Ramos (cell line): ENCODE measurements around the gene C16orf54.
"Not testable (repeated sequence)": the region's sequence is repeated elsewhere in the genome, so short reads cannot be mapped to it uniquely, and the experiment has no call there.

Experiments
- in situ Hi-C: fragments of 300-500 bp; cut with MboI; formaldehyde crosslinking; loops from one replicate; pipeline ENCODE4 v1.14.3; 2022; ENCODE audit warnings: low sequenced_read_pairs; ENCODE audit not compliant: unreplicated experiment

The C16orf54 gene

GRCh38 chr16:29745853-29746345, at the start of gene C16orf54:
Gene C16orf54 (minus strand): TSS chr16:29745990. CDS start chr16:29744951, 1,039 bp downstream.
- in situ Hi-C loops, result no loop called here

- in situ Hi-C loops, result no loop called here
These were observed 48.5 kb upstream of the C16orf54 start for GRCh38 chr16:29794231-29794710.

GRCh38 chr16:29793153-29793552, 47.4 kb upstream of the C16orf54 start:
- in situ Hi-C loops, result not testable (repeated sequence)

- in situ Hi-C loops, result no loop called here
These were observed 46.3 kb upstream of the C16orf54 start for GRCh38 chr16:29791845-29792807.

- in situ Hi-C loops, result no loop called here
These were observed 45.4 kb upstream of the C16orf54 start for GRCh38 chr16:29790949-29791844.

GRCh38 chr16:29790183-29790948, 44.6 kb upstream of the C16orf54 start, which contains the start of gene KIF22:
Gene KIF22 (plus strand): TSS chr16:29790751. CDS start chr16:29790760, 9 bp downstream.
- in situ Hi-C loops, result no loop called here

- in situ Hi-C loops, result loop anchor here (10.0 kb wide), 1 partner anchor 85 kb away; no protein-coding TSS in a partner anchor
These were observed 44.0 kb upstream of the C16orf54 start for GRCh38 chr16:29789775-29790182.

GRCh38 chr16:29787155-29787554, 41.4 kb upstream of the C16orf54 start:
- in situ Hi-C loops, result loop anchor here (10.0 kb wide), 1 partner anchor 82 kb away; no protein-coding TSS in a partner anchor

GRCh38 chr16:29784901-29785500, 39.2 kb upstream of the C16orf54 start:
- in situ Hi-C loops, result loop anchor here (10.0 kb wide), 1 partner anchor 80 kb away; no protein-coding TSS in a partner anchor

GRCh38 chr16:29784157-29784556, 38.4 kb upstream of the C16orf54 start:
- in situ Hi-C loops, result loop anchor here (10.0 kb wide), 1 partner anchor 79 kb away; no protein-coding TSS in a partner anchor

GRCh38 chr16:29783094-29783953, 37.5 kb upstream of the C16orf54 start:
- in situ Hi-C loops, result loop anchor here (10.0 kb wide), 1 partner anchor 79 kb away; no protein-coding TSS in a partner anchor

- in situ Hi-C loops, result no loop called here
These were observed 33.7 kb upstream of the C16orf54 start for GRCh38 chr16:29779474-29779873.

- in situ Hi-C loops, result no loop called here
These were observed 32.0 kb upstream of the C16orf54 start, which contains the start of gene ZG16 for GRCh38 chr16:29777576-29778350. Gene ZG16 (plus strand): TSS chr16:29778256. CDS start chr16:29779267, 1,011 bp downstream.

GRCh38 chr16:29775742-29776408, 30.1 kb upstream of the C16orf54 start:
- in situ Hi-C loops, result no loop called here

- in situ Hi-C loops, result no loop called here
These were observed 28.9 kb upstream of the C16orf54 start for GRCh38 chr16:29774730-29775129.

GRCh38 chr16:29772330-29772729, 26.5 kb upstream of the C16orf54 start:
- in situ Hi-C loops, result not testable (repeated sequence)
